Right lobe of liver (tissue), 6 donors: ENCODE results near the gene FAM171A1. TPM values are rescaled to one million over a fixed set of nuclear protein-coding genes. Genes with fewer than 3 reads are reported as not detected.

Source experiments
- ATAC-seq, 4 donors: fragments of 200-7000 bp; cut with Tn5 transposase; one replicate each; pipeline ENCODE4 v1.9.1; 2020; ENCODE audit warnings: mild to moderate bottlenecking in 4 of 4, moderate library complexity in 4 of 4
- DNase-seq, 3 donors: peaks; one replicate each; pipeline ENCODE4 v3.0.0-alpha.2; 2020
- H3K27ac ChIP-seq, 3 donors: fragments of 200-600 bp; one replicate each; pipeline ENCODE4 v1.8.0; 2022
- H3K27me3 ChIP-seq, 2 donors: fragments of 200-600 bp; one replicate each; pipeline ENCODE4 v1.8.0; 2022
- H3K36me3 ChIP-seq, 4 donors: fragments of 200-600 bp; sonication (generic) in 1 of 4; one replicate each; pipeline versions ENCODE4 v1.5.1 to v1.8.0; 2017 to 2022; ENCODE audit warnings: control low read depth in 1 of 4
- H3K4me1 ChIP-seq, 4 donors: fragments of 200-600 bp; sonication (generic) in 1 of 4; one replicate each; pipeline versions ENCODE4 v1.5.1 to v1.8.0; 2017 to 2022; ENCODE audit warnings: control low read depth in 1 of 4
- H3K4me3 ChIP-seq, 3 donors: fragments of 200-600 bp; one replicate each; pipeline ENCODE4 v1.8.0; 2022
- H3K9me3 ChIP-seq, 4 donors: fragments of 200-600 bp; sonication (generic) in 1 of 4; one replicate each; pipeline versions ENCODE4 v1.5.1 to v1.8.0; 2017 to 2022; ENCODE audit warnings: control low read depth in 1 of 4
- CTCF ChIP-seq, 4 donors: fragments of 200-600 bp in 3 of 4; fragments of 450-650 bp in 1 of 4; IDR thresholded peaks; one replicate each; pipeline versions ENCODE4 v1.5.1 to v1.8.0; 2016 to 2022; ENCODE audit warnings: antibody characterized with exemption in 4 of 4, mild to moderate bottlenecking in 2 of 4
- POLR2A ChIP-seq: fragments of 450-650 bp; IDR thresholded peaks from one replicate; pipeline ENCODE4 v1.6.1; 2017; ENCODE audit warnings: antibody characterized with exemption, mild to moderate bottlenecking
- WGBS: methylation state at CpG from one replicate; pipeline ENCODE4 v1.1.6; 2018; ENCODE audit warnings: low coverage, low lambda C conversion rate; ENCODE audit not compliant: insufficient coverage; ENCODE audit errors: missing lambda C conversion rate; 5-methylcytosine and 5-hydroxymethylcytosine counted together
- intact Hi-C, 2 donors: fragments of 100-400 bp; cut with DNase I; formaldehyde crosslinking; loops; one replicate each; pipeline versions ENCODE4 v1.11.2 to v1.14.1; 2022
- total RNA-seq, 6 experiments: library from RNA; depleted of rRNA in 2 of 6; stranded (reverse); fragments of >200 nt in 2 of 6; fragmentation: NEBNext Ultra II Directional in 3 of 6; extraction: Animal tissue kit (Norgen Biotek cat#: 25700) in 3 of 6; gene quantifications; one replicate each; pipeline versions ENCODE4 v1.1.0 to v1.2.4, GENCODE V29; 2016 to 2023
- donor health status: DM: no; HTN: yes; CAD: no.
- donor health status: DM: no; HTN: no; CAD: no.
- donor health status: DM: no; HTN: no; CAD: no.
- donor health status: DM: no; HTN: yes; CAD: no.
- donor health status: DM: no; HTN: yes; CAD: no.

The FAM171A1 gene
- total RNA-seq, 6 experiments from 2014 or later: 6.1 to 12.1 (median 10.3) TPM

DNA sequence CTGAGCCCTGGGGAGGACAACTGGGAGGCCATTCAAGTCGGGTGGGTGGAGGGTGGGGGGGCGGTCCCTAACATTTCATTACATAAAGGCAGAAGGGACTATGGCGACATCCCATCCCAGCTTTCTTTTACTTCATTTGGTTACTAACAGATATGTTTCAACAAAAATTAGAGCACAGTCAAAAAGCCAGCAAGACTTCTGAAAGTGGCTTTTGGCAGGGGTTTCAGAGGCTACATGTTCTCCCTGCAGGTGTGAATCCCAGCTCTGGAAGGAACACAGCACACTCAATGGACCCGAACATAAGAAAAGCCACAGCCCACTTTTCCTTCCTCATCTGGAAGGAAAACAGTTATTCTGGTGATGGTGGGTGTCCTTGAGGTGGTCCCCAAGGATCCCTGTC lies 7.1 kb downstream of the FAM171A1 start:
- intact Hi-C loops: no loop called here
- ATAC-seq: no peak
- WGBS: 86% methylated on average over 4 of the region's 4 CpGs
- Histone ChIP-seq H3K27ac (no peak overlapping the region), H3K36me3 (no peaks in the 10 kb centered on the region), H3K4me3 (no peak overlapping the region), H3K4me1 (no peaks in the 10 kb centered on the region), H3K9me3 (no peaks in the 10 kb centered on the region), H3K27me3 (no peaks in the 10 kb centered on the region)
- TF ChIP-seq CTCF (IDR thresholded peaks at IDR 0.05) (no peak), POLR2A (no peak)
- no peak for DNase-seq

GRCh38 chr10:15363031-15363430 lies 8.1 kb downstream of the FAM171A1 start:
- TF ChIP-seq POLR2A: no peak
- no peak for TF ChIP-seq CTCF (IDR thresholded peaks at IDR 0.05)
- Histone ChIP-seq H3K9me3 (no peaks in the 10 kb centered on the region), H3K4me1 (no peaks in the 10 kb centered on the region), H3K27me3 (no peaks in the 10 kb centered on the region), H3K27ac (no peak overlapping the region), H3K4me3 (no peak overlapping the region), H3K36me3 (no peaks in the 10 kb centered on the region)
- intact Hi-C loops: no loop called here
- ATAC-seq (no peak), DNase-seq (no peak)
- WGBS: 71% methylated on average over 7 of the region's 7 CpGs

GRCh38 chr10:15361131-15361530 lies 10.0 kb downstream of the FAM171A1 start:
- TF ChIP-seq CTCF (IDR thresholded peaks at IDR 0.05): no peak
- TF ChIP-seq POLR2A: no peak

DNA sequence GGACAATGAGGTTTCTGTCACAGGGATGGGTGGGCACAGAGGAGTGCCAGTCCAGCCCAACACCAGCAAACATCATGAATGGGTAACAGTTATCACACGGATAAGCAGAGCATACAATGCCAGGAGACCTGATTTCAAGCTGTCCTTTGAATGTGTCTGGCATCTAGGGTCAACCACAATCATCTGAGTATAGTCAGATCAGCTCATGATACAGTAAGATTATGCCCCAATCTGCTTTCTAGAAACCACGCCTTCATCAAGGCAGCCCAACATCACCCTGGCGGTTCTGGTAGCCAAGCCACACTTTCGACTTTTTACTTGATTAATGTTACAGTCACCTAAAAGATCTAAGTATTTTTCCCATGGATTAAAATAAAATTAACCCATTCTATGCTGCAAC lies 10.5 kb downstream of the FAM171A1 start:
- no peak for DNase-seq
- WGBS: 78% methylated on average over 3 of the region's 4 CpGs
- Histone ChIP-seq H3K27me3 (no peaks in the 10 kb centered on the region), H3K9me3 (no peaks in the 10 kb centered on the region), H3K27ac (no peak overlapping the region), H3K36me3 (no peaks in the 10 kb centered on the region), H3K4me3 (no peak overlapping the region), H3K4me1 (no peaks in the 10 kb centered on the region)
- intact Hi-C loops: no loop called here
- TF ChIP-seq CTCF (IDR thresholded peaks at IDR 0.05): no peak
- no peak for TF ChIP-seq POLR2A
- ATAC-seq: no peak

More at GRCh38 chr10:15361131-15361530, 10.0 kb downstream of the FAM171A1 start:
- ATAC-seq: no peak
- no peak overlapping the region for H3K4me3 ChIP-seq
- no peak overlapping the region for H3K27ac ChIP-seq
- DNase-seq: no peak
- H3K36me3 ChIP-seq: no peaks in the 10 kb centered on the region
- intact Hi-C loops: no loop called here
- no peaks in the 10 kb centered on the region for H3K27me3 ChIP-seq
- 56% methylated on average over 2 of the region's 3 CpGs for WGBS
- H3K9me3 ChIP-seq: no peaks in the 10 kb centered on the region
- no peaks in the 10 kb centered on the region for H3K4me1 ChIP-seq

- DNase-seq (no peak), ATAC-seq (peak; percentile 43 to 73 (median 62))
- Histone ChIP-seq H3K27me3 (no peaks in the 10 kb centered on the region), H3K4me1 (peaks cover 0 to 19% (median 3%) of the 10 kb centered on the region in 4 donors), H3K36me3 (no peaks in the 10 kb centered on the region), H3K9me3 (no peaks in the 10 kb centered on the region), H3K27ac (no peak overlapping the region), H3K4me3 (no peak overlapping the region)
- TF ChIP-seq CTCF (IDR thresholded peaks at IDR 0.05): no peak
- no peak for TF ChIP-seq POLR2A
- WGBS: 23% methylated on average over 5 of the region's 8 CpGs
- intact Hi-C loops: no loop called here
Observed at GRCh38 chr10:15353471-15354017, 17.5 kb downstream of the FAM171A1 start.
